Fibroblast of villous mesenchyme (primary cell): ENCODE results near the gene ABHD16B. TPM values are rescaled to one million over a fixed set of nuclear protein-coding genes. Genes with fewer than 3 reads are reported as not detected.

Experiments
- DNase-seq: peaks from one replicate; pipeline ENCODE4 v3.0.0-alpha.2; 2010; ENCODE audit warnings: low read depth
- H3K4me3 ChIP-seq: 2 replicates; pipeline ENCODE4 v1.5.1; 2011; ENCODE audit warnings: low read depth, mild to moderate bottlenecking, low read length
- CTCF ChIP-seq: IDR thresholded peaks from 2 replicates; pipeline ENCODE4 v1.5.1; 2012; ENCODE audit warnings: low read depth, mild to moderate bottlenecking, low read length; ENCODE audit not compliant: insufficient read depth
- total RNA-seq: library from RNA; depleted of rRNA; stranded (reverse); fragments of >200 nt; gene quantifications from 2 replicates; pipeline ENCODE4 v1.2.3, GENCODE V29; 2012

ABHD16B gene
- total RNA-seq, 1 donor: not detected

- no peak for TF ChIP-seq CTCF
- peak; percentile 35 for DNase-seq
- H3K4me3 ChIP-seq: peak overlapping the region; percentile 67
Observed at GRCh38 chr20:63829945-63830835, 31.1 kb upstream of the ABHD16B start.

- peak within 1 kb of the TSS; percentile 67 for H3K4me3 ChIP-seq
- no peak for TF ChIP-seq CTCF
- DNase-seq: peak; percentile 48
Observed at GRCh38 chr20:63830841-63831588, 30.3 kb upstream of the ABHD16B start, which contains the start of gene ZBTB46. Gene ZBTB46, minus strand, starts transcription at chr20:63831264. Its CDS starts 40,507 bp downstream, at chr20:63790757.

GRCh38 chr20:63831646-63831992, 29.7 kb upstream of the ABHD16B start:
- TF ChIP-seq CTCF: no peak
- H3K4me3 ChIP-seq: peak overlapping the region; percentile 52
- DNase-seq: no peak

GRCh38 chr20:63831993-63832686, 29.2 kb upstream of the ABHD16B start:
- peak; percentile 65 for DNase-seq
- H3K4me3 ChIP-seq: peak overlapping the region; percentile 52
- TF ChIP-seq CTCF: no peak

GRCh38 chr20:63833776-63834490, 27.4 kb upstream of the ABHD16B start:
- peak; percentile 75 for DNase-seq
- no peak overlapping the region for H3K4me3 ChIP-seq
- TF ChIP-seq CTCF: no peak

GRCh38 chr20:63834491-63834880, 26.8 kb upstream of the ABHD16B start:
- no peak for DNase-seq
- TF ChIP-seq CTCF: no peak
- H3K4me3 ChIP-seq: no peak overlapping the region
